H1 (cell line): ENCODE results near the gene TGFBR1. TPM values are rescaled to one million over a fixed set of nuclear protein-coding genes. Genes with fewer than 3 reads are reported as not detected.

Experiments
- CTBP2 ChIP-seq: IDR thresholded peaks from 2 replicates; pipeline ENCODE4 v1.7.0; 2011; ENCODE audit warnings: borderline replicate concordance, mild to moderate bottlenecking, moderate library complexity, mixed read lengths, low read length; ENCODE audit not compliant: insufficient read depth, insufficient read length
- HDAC2 ChIP-seq, 2 experiments: fragments of 300-600 bp in 1 of 2; sonication (generic) in 1 of 2; IDR thresholded peaks; 2 replicates each; pipeline ENCODE4 v1.6.1; 2011 to 2012; ENCODE audit warnings: low read depth in 2 of 2, low read length in 2 of 2, mild to moderate bottlenecking in 2 of 2, moderate library complexity in 2 of 2, borderline replicate concordance in 1 of 2, inconsistent platforms in 1 of 2
- SP4 ChIP-seq: IDR thresholded peaks from 2 replicates; pipeline ENCODE4 v1.6.1; 2012; ENCODE audit warnings: low read length, inconsistent platforms
- TEAD4 ChIP-seq: IDR thresholded peaks from 2 replicates; pipeline ENCODE4 v1.6.1; 2012; ENCODE audit warnings: low read depth, low read length, inconsistent platforms, mixed read lengths
- polyA plus RNA-seq, 7 experiments: library from polyadenylated mRNA; depleted of rRNA in 3 of 7; stranded (reverse) in 5 of 7; unstranded in 2 of 7; fragments of >200 nt in 5 of 7; fragments of 200-250 nt in 2 of 7; gene quantifications; 1 replicate in 5 of 7; 2 replicates in 1 of 7; 4 replicates in 1 of 7; pipeline versions ENCODE4 v1.2.1 to v1.2.3, GENCODE V29; 2011 to 2013; ENCODE audit warnings: missing spikeins in 2 of 7, mixed read lengths in 2 of 7
- total RNA-seq: library from RNA; stranded (reverse); fragmentation: NEBNext Ultra II Directional; extraction: Animal tissue kit (Norgen Biotek cat#: 25700); gene quantifications from 2 replicates; pipeline ENCODE4 v1.2.1, GENCODE V29; 2021
- TF ChIP-seq, protein P1 (sequence below): IDR thresholded peaks from 2 replicates; pipeline ENCODE4 v1.6.1; 2011; ENCODE audit warnings: low read length, improper control_type of control experiment

Gene TGFBR1
- total and polyA plus RNA-seq, 2 of the 8 experiments (the other 6 are each of a cell fraction or from before 2014, with no cell fraction given): 16.8 to 52.4 TPM

DNA sequence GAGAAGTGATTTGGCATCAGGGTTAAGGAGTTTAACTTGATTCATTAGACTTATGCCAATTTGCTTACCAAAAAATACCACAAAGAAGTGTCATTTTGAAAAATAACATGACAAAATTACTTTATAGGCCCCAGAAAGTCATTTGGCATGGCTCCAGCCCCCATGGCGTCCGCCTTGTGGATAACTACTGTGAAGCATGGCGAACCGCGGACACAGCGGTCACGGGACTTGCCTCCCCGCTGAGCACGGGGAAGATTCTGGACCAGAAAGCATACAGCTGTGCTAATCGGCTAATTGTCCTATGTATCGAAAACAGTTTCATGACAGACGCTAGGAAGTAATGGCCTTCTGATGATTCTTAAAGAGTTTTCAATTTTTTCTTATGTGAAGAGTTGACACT, 35.4 kb upstream of the TGFBR1 start (continued):
- TF ChIP-seq, protein P1, sequence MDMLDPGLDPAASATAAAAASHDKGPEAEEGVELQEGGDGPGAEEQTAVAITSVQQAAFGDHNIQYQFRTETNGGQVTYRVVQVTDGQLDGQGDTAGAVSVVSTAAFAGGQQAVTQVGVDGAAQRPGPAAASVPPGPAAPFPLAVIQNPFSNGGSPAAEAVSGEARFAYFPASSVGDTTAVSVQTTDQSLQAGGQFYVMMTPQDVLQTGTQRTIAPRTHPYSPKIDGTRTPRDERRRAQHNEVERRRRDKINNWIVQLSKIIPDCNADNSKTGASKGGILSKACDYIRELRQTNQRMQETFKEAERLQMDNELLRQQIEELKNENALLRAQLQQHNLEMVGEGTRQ: no peak
- no peak for TF ChIP-seq TEAD4
- TF ChIP-seq SP4: no peak
- no peak for TF ChIP-seq HDAC2 (IDR thresholded peaks at IDR 0.05; ENCODE audit: borderline replicate concordance in 1 of 2, low read depth in 2 of 2, low read length in 2 of 2)
- TF ChIP-seq CTBP2: no peak
